Stimulated activated CD8-positive, alpha-beta memory T cell treated with anti-CD3 and anti-CD28 coated beads, Interleukin-12 subunit alpha, Interleukin-12 subunit beta, amount 100 ng/mL, for 24 hours (primary cell): ENCODE results near the gene STPG3.
"Not testable (repeated sequence)": the region's sequence is repeated elsewhere in the genome, so short reads cannot be mapped to it uniquely, and the experiment has no call there.

ENCODE experiments used
- DNase-seq: peaks from one replicate; pipeline ENCODE4 v3.0.0-alpha.2; 2020; ENCODE audit errors: extremely low read depth

The STPG3 gene

DNA sequence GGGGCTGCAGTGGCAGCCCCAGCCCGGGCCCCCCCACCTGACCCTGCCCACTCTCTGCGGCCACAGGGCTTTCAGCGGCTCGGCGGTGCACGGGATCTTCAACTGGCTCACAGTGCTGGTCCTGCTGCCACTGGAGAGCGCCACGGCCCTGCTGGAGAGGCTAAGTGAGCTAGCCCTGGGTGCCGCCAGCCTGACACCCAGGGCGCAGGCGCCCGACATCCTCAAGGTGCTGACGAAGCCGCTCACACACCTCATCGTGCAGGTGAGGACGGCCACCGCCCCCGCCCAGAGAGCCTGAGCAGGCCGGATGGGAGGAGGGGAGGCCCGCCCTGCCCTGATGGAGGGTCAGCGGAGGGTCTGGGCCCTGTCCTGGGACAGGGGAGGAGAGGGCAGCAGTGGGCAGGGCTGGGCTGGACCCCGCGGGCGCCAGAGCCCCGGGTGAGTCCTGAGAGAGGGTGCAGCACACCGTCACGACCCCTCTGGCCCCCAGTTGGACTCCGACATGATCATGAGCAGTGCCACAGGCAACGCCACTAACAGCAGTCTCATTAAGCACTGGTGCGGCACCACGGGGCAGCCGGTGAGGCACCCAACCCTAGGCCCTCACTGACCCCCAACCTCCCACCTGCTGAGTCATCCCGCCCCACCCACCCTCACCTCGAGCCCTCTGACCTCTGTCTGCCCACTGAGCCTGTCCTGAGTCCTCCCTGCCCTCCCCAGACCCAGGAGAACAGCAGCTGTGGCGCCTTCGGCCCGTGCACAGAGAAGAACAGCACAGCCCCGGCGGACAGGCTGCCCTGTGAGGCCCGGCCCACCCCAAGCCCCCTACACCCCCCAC lies 17.7 kb upstream of the STPG3 start:
- no peak for DNase-seq

DNA sequence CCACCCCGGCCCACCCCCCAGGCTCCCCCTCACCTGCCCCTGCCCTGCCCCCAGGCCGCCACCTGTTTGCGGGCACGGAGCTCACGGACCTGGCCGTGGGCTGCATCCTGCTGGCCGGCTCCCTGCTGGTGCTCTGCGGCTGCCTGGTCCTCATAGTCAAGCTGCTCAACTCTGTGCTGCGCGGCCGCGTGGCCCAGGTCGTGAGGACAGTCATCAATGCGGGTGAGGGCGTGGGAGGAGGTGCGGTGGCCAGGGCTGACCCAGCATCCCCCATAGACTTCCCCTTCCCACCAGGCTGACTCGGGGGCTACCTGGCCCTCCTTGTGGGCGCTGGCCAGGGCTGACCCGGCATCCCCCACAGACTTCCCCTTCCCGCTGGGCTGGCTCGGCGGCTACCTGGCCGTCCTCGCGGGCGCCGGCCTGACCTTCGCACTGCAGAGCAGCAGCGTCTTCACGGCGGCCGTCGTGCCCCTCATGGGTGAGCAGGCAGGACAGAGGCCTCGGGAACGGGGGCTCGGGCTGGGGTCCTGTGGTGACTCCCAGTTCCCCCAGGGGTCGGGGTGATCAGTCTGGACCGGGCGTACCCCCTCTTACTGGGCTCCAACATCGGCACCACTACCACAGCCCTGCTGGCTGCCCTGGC lies 16.9 kb upstream of the STPG3 start:
- DNase-seq, result no peak

- no peak for DNase-seq
Measured at GRCh38 chr9:137234758-137235423, 16.2 kb upstream of the STPG3 start.

DNA sequence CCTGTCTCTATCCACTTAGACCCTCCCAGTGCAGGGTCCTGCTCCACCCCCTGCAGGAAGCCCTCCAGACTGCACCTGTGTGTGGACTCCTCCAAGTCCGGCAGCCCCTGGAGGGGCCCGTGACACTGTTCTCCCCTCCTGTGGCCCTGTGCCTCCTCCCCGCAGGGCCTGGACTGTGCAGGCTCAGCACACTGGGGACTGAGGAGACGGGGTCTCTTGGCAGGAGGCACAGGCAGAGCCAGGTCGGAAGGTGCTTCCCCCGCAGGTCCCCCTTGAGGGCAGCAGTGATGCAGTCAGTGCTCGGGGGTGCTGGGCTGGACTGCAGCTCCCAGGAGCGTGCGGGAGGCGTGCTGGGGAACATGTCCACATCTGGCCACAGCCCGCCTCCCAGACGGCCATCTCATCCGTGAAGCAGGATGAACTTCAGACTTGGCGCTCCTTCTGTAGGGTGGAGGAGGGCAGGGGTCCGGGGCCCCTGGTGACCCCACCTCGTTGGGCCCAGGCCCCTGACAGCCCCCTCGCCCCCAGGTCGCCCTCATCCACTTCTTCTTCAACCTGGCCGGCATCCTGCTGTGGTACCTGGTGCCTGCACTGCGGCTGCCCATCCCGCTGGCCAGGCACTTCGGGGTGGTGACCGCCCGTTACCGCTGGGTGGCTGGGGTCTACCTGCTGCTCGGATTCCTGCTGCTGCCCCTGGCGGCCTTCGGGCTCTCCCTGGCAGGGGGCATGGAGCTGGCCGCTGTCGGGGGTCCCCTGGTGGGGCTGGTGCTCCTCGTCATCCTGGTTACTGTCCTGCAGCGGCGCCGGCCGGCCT lies 15.5 kb upstream of the STPG3 start:
- DNase-seq, result no peak

DNA sequence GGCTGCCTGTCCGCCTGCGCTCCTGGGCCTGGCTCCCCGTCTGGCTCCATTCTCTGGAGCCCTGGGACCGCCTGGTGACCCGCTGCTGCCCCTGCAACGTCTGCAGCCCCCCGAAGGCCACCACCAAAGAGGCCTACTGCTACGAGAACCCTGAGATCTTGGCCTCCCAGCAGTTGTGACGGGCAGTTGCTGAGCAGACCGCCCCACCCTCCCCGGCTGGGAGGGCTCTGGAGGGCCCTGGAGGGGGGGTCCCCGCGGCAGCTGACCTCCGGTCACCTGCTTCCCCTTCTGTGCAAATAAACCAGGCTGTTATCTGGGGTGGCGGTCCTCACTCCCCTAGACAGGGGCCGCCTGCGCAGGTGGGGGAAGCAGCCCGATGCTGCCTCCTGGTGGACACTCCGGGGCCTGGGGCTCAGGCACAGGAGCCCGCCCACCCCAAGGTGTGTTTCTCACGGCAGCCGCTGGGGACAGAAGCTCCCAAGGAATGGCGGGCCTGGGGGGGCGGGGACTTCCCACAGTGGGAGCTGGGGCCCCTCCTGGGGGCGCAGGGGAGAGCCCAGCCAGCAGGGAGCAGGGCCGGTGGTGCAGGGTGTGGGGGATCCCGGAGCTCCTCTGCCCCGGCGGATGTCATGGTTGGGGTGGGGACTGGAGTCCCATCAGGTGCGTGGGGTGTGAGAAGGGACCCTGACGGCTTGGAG lies 14.7 kb upstream of the STPG3 start:
- DNase-seq, result peak; percentile 77

DNA sequence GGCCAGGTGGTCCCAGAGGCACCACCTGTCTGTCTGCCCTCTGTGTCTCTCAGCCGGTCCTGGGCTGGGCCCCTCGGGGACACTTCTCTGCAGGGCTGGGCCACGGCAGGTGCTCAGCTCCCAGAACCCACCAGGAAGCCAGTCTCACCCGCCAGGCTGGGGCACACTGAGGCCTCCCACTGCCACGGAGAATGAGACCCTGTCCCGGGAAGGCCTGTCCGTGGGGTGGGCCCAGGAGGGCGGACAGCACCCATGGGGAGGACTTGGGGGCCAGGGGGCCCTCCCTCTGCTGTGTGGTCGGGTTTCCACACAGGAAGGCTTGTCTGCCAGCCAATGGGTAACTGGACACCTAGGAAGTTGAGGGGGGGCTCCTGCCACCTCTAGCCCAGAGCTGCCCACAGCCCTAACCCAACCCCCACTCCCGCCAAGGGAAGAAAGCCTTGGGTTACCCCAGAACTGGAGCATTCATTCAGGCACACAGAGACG lies 14.1 kb upstream of the STPG3 start:
- no peak for DNase-seq

DNA sequence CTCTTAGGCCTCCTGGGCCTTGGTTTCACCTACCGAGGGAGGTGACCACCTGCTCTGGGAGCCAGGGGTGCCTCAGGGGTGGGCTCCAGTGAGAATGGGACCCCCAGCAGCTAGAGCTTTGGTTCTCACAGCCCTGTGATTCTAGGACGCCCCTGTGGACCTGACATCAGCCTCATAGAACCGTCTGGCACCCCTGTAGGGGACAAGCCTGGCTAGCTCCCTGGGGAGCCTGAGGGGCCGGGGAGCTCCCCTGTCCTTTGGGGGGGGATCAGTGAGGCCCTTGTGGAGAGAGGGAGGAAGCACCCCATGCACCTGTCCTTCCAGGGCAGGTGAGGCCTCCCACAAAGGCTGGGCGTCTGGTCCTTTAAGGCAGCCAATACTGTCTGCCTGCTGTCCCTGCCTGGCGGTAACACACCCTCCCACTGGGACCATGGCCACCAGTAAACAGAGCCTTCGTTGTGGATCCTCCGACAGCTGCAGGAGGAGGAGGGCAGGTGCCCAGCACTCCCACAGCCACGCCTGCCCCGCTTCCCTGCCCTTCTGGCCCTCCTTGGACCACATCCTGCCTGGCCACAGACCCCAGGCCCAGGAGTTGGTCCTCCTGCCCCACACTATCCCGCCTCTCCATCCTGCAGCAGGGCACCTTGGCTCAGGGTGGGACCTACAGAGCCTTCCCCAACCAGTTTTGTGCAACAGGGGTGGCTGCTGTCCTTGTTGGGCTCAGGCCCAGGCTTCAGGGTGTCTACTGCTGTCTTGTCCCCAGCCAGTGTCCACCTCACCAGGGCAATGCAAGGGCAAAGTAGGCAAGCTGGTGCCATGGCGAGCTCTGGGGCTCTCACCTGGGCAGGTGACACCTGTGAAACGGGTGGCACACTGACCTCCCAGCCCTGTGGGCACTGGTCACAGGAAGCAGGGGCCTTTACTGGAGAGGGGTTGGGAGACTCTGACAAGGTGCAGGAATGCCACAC lies 13.0 kb upstream of the STPG3 start:
- DNase-seq, result no peak

DNA sequence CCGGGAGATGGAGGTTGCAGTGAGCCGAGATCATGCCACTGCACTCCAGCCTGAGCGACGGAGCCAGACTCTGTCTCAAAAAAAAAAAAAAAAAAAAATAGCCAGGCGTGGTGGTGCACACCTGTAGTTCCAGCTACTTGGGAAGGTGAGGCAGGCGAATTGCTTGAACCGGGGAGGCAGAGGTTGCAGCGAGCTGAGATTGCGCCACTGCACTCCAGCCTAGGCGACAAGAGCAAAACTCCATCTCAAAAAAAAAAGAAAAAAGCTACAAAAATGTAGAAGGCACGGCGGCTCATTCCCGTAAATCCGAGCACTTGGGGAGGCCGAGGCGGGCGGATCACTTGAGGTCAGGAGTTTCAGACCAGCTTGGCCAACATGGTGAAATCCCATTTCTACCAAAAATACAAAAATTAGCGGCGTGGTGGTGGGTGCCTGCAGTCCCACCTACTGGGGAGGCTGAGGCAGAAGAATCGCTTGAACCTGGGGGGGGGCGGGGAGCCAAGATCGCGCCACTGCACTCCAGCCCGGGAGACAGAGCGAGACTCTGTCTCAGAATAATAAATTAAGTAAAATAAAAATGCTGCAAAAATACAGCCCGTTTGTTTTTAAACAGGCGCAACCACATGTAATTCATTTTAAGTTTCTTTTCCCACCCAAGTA lies 11.4 kb upstream of the STPG3 start:
- not testable (repeated sequence) for DNase-seq

DNA sequence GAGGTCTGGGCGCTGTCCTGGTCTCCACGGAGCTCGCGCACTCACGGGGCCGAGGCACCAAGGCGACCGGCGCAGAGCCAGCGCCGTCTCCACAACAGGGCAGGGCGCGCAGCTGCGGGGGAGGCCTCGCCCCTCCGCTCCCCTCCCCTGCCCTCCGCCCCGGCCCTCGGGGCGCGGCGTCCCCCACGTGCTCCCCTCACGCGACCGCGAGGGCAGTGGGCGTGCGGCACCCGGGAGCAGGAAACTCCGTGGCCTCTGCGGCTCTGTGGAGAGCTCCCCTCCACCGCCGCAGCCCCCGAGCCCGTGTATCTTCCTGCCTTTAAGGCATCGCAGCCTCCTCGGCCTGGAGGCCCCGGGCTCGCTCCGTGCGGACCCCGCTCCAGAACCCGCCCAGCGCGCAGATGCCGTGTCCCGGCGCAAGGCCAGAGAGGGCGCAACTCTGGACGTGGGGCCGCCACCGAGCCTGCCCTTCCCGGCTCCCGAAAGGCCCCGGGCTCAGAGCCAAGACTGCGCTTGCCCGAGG lies 10.7 kb upstream of the STPG3 start:
- DNase-seq, result peak; percentile 38

DNA sequence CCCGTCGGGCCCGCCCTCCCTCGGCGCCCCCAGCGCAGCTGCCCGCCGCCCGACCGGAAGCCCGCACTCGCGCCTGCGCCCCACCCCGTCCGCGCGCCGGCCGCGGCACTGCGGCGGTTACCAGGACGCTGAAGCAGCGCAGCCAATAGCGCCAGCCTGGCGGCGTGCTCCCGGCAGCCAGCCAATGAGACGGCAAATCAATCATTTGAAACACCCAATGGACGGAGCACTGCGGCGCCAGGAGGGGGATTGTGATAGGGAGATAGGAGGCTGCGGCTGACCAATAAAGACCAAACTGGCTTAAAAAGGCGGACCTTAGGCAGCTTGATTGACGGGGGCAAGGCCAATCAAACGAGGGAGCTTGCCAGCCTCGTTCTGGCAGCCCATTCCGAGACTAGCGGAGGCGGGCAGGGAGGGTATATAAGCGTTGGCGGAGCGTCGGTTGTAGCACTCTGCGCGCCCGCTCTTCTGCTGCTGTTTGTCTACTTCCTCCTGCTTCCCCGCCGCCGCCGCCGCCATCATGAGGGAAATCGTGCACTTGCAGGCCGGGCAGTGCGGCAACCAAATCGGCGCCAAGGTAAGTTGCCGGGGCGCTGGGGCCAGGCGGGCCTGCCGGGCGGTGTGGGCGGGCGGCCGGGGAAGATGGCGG lies 10.1 kb upstream of the STPG3 start, which contains the start of gene TUBB4B:
Gene TUBB4B (plus strand): TSS at position 447 of the 649 bp plus-strand sequence. CDS start 74 bp downstream, at position 521.
- peak; percentile 91 for DNase-seq

DNA sequence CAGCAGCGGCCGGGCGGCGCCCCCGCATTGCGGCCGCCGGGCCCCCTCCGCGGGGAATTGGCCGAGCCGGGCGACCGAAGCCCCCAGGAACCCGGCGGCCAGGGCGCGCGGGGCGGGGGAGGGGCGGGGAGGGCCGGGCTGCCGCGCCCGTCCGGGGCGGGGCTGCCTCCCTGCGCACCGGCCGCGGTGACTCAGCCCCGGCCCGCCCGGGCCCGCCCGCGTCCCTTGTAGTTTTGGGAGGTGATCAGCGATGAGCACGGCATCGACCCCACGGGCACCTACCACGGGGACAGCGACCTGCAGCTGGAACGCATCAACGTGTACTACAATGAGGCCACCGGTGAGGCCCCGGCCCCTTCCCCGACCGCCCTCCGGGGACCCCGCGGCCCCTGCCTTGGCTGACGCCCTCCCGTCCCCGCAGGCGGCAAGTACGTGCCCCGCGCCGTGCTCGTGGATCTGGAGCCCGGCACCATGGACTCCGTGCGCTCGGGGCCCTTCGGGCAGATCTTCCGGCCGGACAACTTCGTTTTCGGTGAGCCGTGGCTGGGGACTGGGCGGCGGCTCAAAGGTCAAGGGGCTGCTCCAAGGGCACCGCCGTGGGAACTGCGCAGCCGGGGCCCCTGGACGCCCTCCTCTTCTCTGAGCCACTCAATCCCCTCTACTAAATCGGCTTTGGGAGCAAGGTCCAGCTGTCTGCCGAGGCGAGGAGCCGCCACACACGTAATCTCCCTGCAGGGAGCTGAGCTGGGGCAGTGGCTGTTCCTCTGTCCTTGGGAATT lies 9.4 kb upstream of the STPG3 start:
- peak; percentile 51 for DNase-seq

DNA sequence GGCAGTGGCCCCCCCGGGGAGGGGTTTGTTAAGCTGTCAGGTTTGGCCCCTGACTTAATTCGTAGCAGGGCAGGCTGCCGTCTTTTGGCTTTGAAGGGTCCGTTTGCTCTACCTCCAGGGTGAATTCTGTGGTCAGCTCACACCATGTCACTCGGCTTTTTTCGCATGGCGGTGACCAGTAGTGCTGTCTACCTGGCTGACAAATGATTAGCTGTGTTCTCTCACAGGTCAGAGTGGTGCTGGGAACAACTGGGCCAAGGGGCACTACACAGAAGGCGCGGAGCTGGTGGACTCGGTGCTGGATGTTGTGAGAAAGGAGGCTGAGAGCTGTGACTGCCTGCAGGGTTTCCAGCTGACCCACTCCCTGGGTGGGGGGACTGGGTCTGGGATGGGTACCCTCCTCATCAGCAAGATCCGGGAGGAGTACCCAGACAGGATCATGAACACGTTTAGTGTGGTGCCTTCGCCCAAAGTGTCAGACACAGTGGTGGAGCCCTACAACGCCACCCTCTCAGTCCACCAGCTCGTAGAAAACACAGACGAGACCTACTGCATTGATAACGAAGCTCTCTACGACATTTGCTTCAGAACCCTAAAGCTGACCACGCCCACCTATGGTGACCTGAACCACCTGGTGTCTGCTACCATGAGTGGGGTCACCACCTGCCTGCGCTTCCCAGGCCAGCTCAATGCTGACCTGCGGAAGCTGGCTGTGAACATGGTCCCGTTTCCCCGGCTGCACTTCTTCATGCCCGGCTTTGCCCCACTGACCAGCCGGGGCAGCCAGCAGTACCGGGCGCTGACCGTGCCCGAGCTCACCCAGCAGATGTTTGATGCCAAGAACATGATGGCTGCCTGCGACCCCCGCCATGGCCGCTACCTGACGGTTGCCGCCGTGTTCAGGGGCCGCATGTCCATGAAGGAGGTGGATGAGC lies 8.6 kb upstream of the STPG3 start:
- no peak for DNase-seq

GRCh38 chr9:137243266-137243625 lies 7.8 kb upstream of the STPG3 start:
- DNase-seq, result not testable (repeated sequence)

GRCh38 chr9:137243626-137244485 lies 7.2 kb upstream of the STPG3 start:
- DNase-seq, result no peak
